ENCODE data around the gene EPS8L1. TPM values are rescaled to one million over a fixed set of nuclear protein-coding genes. Genes with fewer than 3 reads are reported as not detected.

The EPS8L1 gene
- total RNA-seq, 1 experiment from 2014 or later = 21.5 TPM

DNA sequence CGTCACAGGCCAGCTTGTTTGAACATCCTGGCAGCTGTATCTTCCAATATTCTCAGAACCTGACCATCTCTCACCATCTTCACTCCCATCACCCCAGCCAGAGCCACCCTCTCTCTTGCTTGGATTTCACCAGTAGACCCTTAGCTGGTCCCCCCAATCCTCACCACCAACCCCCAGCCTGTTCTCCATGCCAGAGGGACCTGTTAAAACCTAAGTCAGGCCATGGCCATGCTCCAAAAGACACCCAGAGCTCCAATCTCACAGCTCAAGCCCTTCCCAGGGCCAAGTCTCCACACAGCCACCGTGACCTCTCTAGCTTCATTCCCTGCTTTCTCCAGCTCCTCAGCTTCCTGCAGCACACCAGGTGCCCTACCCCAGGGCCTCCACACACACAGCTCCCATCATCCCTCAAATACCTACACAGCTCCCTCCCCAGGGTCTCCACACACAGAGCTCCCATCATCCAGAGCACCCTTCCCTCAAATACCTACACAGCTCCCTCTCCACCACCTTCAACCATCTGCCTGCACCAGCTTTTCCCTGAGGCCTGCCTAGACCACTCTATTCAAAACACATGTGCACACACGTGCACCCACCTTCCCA lies 13.8 kb downstream of the EPS8L1 start:
- no peak for DNase-seq (ENCODE audit: low read depth)
- in situ Hi-C loops (cut with HindIII; ENCODE audit: low pct_unique_long_range_greater_than_20kb, low sequenced_read_pairs) = no loop called here

GRCh38 chr19:55090564-55090963 lies 14.9 kb downstream of the EPS8L1 start:
- no peak for DNase-seq (ENCODE audit: low read depth)
- in situ Hi-C loops (cut with HindIII; ENCODE audit: low pct_unique_long_range_greater_than_20kb, low sequenced_read_pairs) = no loop called here

DNA sequence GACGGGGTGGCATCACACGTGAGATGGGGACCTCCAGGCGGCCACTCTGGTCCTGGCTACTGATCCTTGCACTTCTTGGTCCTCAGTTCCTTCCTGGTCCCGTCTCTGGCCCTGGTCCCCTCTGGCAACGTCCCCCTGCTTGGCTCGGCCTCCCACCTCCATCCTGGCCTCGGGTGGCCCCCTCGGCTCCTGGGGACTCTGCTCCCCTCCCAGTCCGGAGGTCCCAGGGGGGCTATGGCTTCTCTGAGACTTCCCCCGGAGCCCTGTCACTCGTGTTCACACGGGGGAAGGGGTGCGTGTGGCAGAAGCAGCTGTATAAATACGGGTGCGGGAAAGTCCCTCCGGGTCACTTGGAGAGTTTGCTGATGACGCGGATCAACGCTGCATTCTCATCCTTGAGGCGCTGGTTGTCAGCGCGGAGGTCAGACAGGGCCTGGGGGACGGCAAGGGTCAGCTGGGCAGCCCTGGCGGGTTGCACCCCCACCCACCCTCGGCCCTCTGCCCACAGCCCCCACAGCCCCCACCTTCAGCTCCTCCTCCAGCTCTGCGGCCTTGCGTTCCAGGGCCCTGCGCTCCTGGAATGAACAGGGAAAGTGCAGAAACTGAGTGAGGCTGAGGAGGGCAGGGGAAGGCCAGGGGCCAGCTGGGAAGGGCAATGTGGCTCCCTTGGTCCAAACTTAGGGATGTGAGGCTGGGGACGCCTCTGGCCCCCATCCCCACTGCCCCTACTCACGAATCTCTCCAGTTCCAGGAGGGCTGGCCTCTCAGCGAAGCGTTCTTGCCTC lies 15.6 kb downstream of the EPS8L1 start:
- in situ Hi-C loops (cut with HindIII; ENCODE audit: low pct_unique_long_range_greater_than_20kb, low sequenced_read_pairs) = no loop called here
- no peak for DNase-seq (ENCODE audit: low read depth)

DNA sequence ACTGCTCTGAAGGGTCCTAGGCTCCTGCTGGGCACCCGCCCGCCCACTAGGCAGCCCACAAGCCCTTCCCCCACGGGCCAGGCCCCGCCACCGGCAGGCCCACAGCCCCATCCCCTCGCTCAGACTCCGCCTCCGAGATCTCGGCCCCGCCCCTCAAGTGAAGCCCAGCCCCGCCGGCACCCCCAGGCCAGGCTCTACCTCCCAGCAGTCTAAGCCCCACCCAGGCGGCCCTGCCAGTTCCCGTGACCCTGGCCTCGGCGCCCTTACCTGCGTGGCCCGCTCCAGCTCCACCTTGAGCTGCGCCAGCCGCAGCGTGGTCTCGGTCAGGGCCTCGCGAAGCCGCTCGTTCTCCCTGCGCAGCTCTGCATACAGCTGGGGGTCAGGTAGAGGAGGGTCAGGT lies 16.3 kb downstream of the EPS8L1 start:
- in situ Hi-C loops (cut with HindIII; ENCODE audit: low pct_unique_long_range_greater_than_20kb, low sequenced_read_pairs) = no loop called here
- no peak for DNase-seq (ENCODE audit: low read depth)

GRCh38 chr19:55092423-55093318 lies 17.0 kb downstream of the EPS8L1 start:
- in situ Hi-C loops (cut with HindIII; ENCODE audit: low pct_unique_long_range_greater_than_20kb, low sequenced_read_pairs) = no loop called here
- DNase-seq (ENCODE audit: low read depth) = no peak

GRCh38 chr19:55094456-55095259 lies 19.0 kb downstream of the EPS8L1 start:
- in situ Hi-C loops (cut with HindIII; ENCODE audit: low pct_unique_long_range_greater_than_20kb, low sequenced_read_pairs) = no loop called here
- DNase-seq (ENCODE audit: low read depth) = no peak

DNA sequence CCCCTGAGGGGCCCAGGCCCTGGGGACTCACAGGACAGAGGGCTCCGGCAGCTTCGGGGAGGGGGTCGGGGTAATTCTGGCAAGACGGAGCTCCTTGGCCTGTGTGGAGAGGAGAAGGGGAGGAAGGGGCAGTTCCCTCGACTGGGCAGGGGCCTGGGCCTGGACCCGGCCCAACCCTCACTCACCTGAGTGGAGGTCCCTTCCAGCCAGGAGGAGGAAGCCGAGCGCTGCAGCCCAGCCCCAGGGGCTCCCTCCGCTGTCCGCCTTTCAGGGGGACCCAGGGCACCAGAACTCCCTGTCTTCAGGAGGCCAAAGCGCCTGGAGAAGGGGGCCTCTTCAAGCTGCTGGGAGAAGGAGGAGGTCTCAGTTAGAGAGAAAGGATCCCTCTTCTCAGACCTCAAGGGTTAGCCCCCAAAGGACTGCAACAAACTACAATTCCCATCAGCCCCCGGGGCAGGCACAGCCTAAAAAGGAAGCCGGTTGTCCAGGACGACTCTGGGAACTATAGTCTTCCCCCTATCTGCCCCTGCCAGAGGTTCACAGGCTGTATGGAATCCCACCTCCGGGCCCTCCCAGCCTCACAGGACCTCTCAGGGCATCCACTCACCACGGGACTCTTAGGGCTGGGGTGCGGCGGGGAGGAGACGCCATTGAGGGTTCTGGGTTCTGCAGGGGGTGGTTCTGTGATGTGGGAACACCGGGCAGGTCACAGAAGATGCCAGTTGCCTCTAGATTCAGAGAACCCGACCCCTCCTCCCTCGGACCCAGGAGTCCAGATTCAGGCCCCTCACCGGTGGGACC lies 19.8 kb downstream of the EPS8L1 start:
- in situ Hi-C loops (cut with HindIII; ENCODE audit: low pct_unique_long_range_greater_than_20kb, low sequenced_read_pairs) = no loop called here
- DNase-seq (ENCODE audit: low read depth) = no peak

GRCh38 chr19:55096061-55096701 lies 20.5 kb downstream of the EPS8L1 start:
- in situ Hi-C loops (cut with HindIII; ENCODE audit: low pct_unique_long_range_greater_than_20kb, low sequenced_read_pairs) = no loop called here
- no peak for DNase-seq (ENCODE audit: low read depth)

- in situ Hi-C loops (cut with HindIII; ENCODE audit: low pct_unique_long_range_greater_than_20kb, low sequenced_read_pairs) = no loop called here
- DNase-seq (ENCODE audit: low read depth) = no peak
These were observed 22.4 kb downstream of the EPS8L1 start for GRCh38 chr19:55097864-55098715.

DNA sequence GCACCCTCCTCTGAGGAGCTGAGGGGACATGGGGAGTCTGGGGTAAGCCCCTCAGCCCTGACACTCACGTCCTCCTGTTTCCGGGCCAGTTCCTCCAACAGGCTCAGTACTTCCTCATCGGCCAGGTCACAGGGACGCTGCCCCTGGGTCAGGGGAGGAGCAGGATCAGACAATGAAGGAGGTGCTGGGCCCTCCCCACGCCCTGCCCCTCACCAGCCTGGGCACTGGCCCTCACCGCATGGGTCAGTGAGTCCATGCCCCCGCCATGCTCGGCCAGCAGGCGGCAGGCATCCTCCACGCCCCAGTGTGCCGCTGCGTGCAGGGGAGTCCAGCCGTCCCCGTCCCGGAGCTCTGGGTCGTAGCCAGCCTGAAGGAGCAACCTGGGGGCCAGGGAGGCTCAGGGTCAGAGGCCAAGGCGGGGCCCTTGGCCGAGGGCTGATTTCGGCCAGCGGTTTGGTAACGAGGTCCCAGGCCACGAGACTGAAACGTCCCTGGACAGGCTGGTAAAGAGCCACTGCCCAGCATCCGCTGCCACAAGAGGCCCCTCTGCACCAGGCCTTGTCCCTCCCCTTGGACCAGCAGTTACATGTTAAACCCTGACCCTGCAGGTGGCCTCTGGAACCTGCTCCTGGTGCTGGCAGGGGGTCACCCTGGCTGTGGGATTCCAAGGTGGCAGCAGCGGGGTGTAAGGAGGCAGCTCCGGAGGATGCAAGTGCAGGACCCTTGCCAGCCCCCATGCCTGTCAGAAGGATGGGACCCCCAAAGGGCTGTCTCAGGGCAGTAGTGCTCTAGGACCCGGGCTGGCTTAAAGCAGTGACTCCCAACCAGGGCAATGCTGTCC lies 23.3 kb downstream of the EPS8L1 start:
- in situ Hi-C loops (cut with HindIII; ENCODE audit: low pct_unique_long_range_greater_than_20kb, low sequenced_read_pairs) = no loop called here

DNA sequence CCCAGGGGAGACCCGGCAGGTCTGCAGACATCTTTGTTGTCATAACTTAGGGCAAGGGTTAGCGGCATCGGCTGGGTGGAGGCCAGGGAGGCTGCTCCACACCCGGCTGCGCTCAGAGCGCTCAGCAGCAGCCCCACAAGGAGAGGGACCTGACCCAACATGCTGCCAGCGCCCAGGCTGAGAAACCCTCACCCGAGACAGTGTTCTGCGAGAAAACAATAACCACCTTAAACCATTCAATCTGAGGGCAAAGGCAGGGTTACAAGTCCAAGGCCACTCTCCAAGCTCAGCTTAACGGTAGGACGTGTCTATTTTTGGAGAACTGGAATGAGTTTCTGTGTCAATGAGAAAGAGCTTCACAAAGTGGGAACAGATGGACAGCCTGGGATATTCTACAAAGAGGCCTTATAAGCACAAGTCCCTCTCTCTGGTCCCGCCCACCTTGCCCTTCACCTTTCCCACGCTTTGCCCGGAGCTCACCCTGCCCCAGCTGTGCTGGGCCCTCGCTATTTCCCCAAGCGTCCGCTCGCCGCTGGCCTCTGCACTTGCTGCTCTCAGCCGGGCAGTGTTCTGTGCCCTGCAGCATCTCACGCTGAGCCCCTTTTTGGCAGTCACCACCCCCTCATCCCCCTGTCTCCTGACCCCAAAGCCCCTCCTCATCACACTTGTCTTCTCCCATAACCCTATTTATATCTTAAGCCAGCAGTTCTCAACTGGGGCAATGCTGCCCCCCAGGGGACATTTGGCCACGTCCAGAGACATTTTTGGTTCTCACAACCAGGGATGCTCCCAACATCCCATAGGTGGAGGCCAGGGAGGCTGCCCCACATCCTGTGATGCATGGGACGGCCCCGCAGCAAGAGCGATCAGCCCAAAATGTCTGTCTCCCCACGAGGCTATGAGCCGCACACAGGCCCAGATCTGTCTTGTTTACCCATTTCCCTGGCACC lies 24.2 kb downstream of the EPS8L1 start:
- DNase-seq (ENCODE audit: low read depth) = no peak
- in situ Hi-C loops (cut with HindIII; ENCODE audit: low pct_unique_long_range_greater_than_20kb, low sequenced_read_pairs) = no loop called here

More for the DNA sequence above, 23.3 kb downstream of the EPS8L1 start:
- DNase-seq (ENCODE audit: low read depth) = no peak

- no peak for DNase-seq (ENCODE audit: low read depth)
These were observed 25.6 kb downstream of the EPS8L1 start for GRCh38 chr19:55101261-55101660.

GRCh38 chr19:55103190-55103589 lies 27.5 kb downstream of the EPS8L1 start:
- in situ Hi-C loops (cut with HindIII; ENCODE audit: low pct_unique_long_range_greater_than_20kb, low sequenced_read_pairs) = no loop called here
- DNase-seq (ENCODE audit: low read depth) = no peak

More at GRCh38 chr19:55101261-55101660, 25.6 kb downstream of the EPS8L1 start:
- in situ Hi-C loops (cut with HindIII; ENCODE audit: low pct_unique_long_range_greater_than_20kb, low sequenced_read_pairs) = no loop called here

DNA sequence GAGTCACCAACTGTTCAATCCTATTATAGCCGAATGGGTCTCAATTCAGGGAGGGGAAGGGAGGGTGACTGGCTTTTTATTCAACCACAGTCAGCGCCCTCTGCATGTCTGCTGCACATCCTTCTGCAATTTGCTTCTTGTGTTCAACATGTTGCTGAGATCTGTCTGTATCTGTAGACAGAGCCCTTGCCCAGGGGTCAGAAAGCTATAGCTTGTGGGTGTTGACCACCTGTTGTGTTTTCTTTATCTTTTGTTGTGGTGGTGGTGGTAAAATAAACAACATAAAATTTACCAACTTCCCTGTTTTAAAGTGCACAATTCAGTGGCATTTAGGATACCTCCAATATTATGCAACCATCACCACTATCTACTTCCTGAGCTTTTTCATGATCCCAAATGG lies 29.6 kb downstream of the EPS8L1 start:
- DNase-seq (ENCODE audit: low read depth) = no peak
- in situ Hi-C loops (cut with HindIII; ENCODE audit: low pct_unique_long_range_greater_than_20kb, low sequenced_read_pairs) = no loop called here
